ENCODE results near the gene HOOK1. TPM values are rescaled to one million over a fixed set of nuclear protein-coding genes. Genes with fewer than 3 reads are reported as not detected.

HOOK1 gene
- under 0.01 and 0.10 TPM in 2 replicates for total RNA-seq

GRCh38 chr1:59814901-59815825 is at the start of gene HOOK1:
TSS of gene HOOK1 (plus strand) at chr1:59814949. CDS start at chr1:59815118, 169 bp downstream.

Other genes starting within 250 kb of the HOOK1 start
- gene CYP2J2, start 111.8 kb downstream of the HOOK1 start, total RNA-seq: under 0.01 and 0.19 TPM in 2 replicates